Glutamatergic neuron (in vitro differentiated cells): ENCODE measurements around the gene GPATCH3. TPM values are rescaled to one million over a fixed set of nuclear protein-coding genes. Genes with fewer than 3 reads are reported as not detected.

Experiments
- DNase-seq: peaks from one replicate; pipeline ENCODE4 v3.0.0; 2022
- H3K27ac Mint-ChIP-seq: one replicate; pipeline ENCODE4 v1.8.0; 2020; ENCODE audit warnings: mild to moderate bottlenecking, mixed read lengths, inconsistent platforms; ENCODE audit not compliant: unreplicated experiment
- H3K27me3 Mint-ChIP-seq: one replicate; pipeline ENCODE4 v1.8.0; 2020; ENCODE audit warnings: mild to moderate bottlenecking, moderate library complexity, mixed read lengths, inconsistent platforms; ENCODE audit not compliant: unreplicated experiment
- H3K36me3 Mint-ChIP-seq: one replicate; pipeline ENCODE4 v1.8.0; 2020; ENCODE audit warnings: mild to moderate bottlenecking, mixed read lengths, inconsistent platforms; ENCODE audit not compliant: unreplicated experiment
- H3K4me1 Mint-ChIP-seq: one replicate; pipeline ENCODE4 v1.8.0; 2020; ENCODE audit warnings: mild to moderate bottlenecking, low read depth, mixed read lengths, inconsistent platforms; ENCODE audit not compliant: unreplicated experiment
- H3K4me3 Mint-ChIP-seq: one replicate; pipeline ENCODE4 v1.8.0; 2020; ENCODE audit warnings: mild to moderate bottlenecking, mixed read lengths, inconsistent platforms; ENCODE audit not compliant: unreplicated experiment
- H3K9me3 Mint-ChIP-seq: one replicate; pipeline ENCODE4 v1.8.0; 2020; ENCODE audit warnings: mild to moderate bottlenecking, moderate library complexity, mixed read lengths, inconsistent platforms; ENCODE audit not compliant: unreplicated experiment
- CTCF ChIP-seq: fragments of 200-600 bp; sonication (generic); IDR thresholded peaks from one replicate; pipeline ENCODE4 v1.5.0; 2021; ENCODE audit not compliant: partially characterized antibody, unreplicated experiment
- total RNA-seq: library from RNA; stranded (reverse); fragmentation: NEBNext Ultra II Directional; extraction: Animal tissue kit (Norgen Biotek cat#: 25700); gene quantifications from one replicate; pipeline ENCODE4 v1.2.1, GENCODE V29; 2021; ENCODE audit not compliant: unreplicated experiment

The GPATCH3 gene
- total RNA-seq, 1 donor from 2014 or later = 17.3 TPM

DNA sequence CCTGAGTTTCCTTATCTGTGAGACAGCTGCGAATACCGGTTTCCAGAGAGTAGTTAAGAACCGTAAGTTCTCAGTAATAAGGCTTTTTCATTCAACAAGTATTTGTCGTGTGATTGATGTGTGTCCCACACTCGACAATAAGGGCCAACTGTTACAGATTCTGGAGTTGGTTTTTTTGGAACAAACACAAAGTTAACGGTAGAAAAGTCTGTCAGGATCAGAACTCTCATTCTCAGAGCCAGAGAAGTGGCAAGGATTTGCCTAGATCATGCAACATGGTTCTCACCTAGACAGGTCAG lies 22.1 kb upstream of the GPATCH3 start:
- H3K27ac Mint-ChIP-seq = no peak overlapping the region
- peaks cover 3% of the 10 kb centered on the region for H3K27me3 Mint-ChIP-seq
- H3K4me1 Mint-ChIP-seq = peaks cover 4% of the 10 kb centered on the region
- peaks cover 3% of the 10 kb centered on the region for H3K9me3 Mint-ChIP-seq
- no peaks in the 10 kb centered on the region for H3K36me3 Mint-ChIP-seq
- no peak for TF ChIP-seq CTCF
- DNase-seq = no peak
- peak overlapping the region; percentile 90 for H3K4me3 Mint-ChIP-seq

DNA sequence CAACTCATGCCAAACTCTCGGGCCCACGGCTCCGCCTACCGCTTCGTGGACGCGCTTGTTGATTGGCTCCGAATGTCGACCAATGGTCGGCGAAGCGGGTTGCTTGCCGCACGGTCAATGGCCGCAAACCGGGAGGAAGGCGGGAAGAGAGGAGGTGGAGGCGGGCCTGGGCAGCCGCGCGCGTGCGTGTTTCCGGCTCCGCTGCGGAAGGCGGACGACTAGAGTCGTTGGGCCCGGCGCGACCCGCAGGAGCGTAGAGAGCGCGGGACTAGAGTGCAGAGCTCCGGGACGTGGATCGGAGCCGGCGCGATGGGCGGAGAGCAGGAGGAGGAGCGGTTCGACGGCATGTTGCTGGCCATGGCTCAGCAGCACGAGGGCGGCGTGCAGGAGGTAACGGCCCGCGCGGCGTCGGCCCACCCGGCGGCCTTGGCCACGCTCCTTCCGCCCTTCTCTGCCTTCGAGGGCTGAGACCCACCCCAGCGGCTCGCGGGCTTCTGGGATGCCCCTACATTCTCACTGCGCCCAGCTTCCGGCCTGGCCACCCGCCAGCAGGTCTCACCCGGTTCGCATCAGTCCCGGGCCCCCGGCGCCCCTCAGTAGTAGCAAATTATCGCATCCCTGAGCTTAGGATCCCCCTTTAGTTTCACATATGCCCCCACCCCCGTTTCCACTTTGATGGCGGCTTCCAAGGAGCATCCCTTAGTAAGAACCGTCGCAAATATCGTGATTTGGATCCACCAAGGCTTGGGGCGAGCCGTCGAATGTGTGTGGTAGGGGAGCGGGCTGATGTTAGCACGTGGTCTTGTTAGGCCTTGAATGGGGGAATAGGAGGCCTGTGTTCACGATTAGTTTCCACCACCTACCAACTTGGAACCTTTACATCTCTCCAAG lies 21.5 kb upstream of the GPATCH3 start, which contains the start of gene NUDC:
NUDC (plus strand) TSS at position 204 of the 891 bp plus-strand sequence; CDS start at position 310, 106 bp downstream.
- H3K4me3 Mint-ChIP-seq = peak within 1 kb of the TSS; percentile 90
- TF ChIP-seq CTCF = no peak
- H3K4me1 Mint-ChIP-seq = peaks cover 4% of the 10 kb centered on the region
- DNase-seq = peak; percentile 96
- no peaks in the 10 kb centered on the region for H3K36me3 Mint-ChIP-seq
- peaks cover 3% of the 10 kb centered on the region for H3K27me3 Mint-ChIP-seq
- peak within 1 kb of the TSS; percentile 64 for H3K27ac Mint-ChIP-seq
- H3K9me3 Mint-ChIP-seq = peaks cover 3% of the 10 kb centered on the region

DNA sequence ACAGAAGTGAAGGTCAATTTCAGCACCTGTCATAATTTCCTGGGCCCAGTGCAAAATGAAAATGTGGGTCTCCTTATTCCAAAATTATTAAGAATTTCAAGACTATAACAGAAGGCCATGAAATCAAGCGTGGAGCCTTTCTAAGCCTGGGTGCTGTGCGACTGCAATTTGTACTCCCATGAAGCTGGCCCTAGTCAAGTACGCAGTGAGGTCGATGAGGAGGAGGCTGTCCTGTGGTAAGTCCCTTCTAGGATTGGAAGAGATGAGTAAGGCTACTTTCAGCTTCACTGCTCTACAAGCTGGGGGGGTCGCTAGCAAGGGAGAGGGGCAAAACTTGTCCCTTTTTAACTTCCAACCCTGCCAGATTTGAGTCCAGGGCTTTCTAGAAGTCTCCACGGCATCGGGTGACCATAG lies 20.9 kb upstream of the GPATCH3 start:
- H3K27ac Mint-ChIP-seq = peak overlapping the region; percentile 64
- peaks cover 4% of the 10 kb centered on the region for H3K4me1 Mint-ChIP-seq
- H3K4me3 Mint-ChIP-seq = peak overlapping the region; percentile 90
- no peak for DNase-seq
- H3K27me3 Mint-ChIP-seq = peaks cover 3% of the 10 kb centered on the region
- peaks cover 3% of the 10 kb centered on the region for H3K9me3 Mint-ChIP-seq
- TF ChIP-seq CTCF = no peak
- H3K36me3 Mint-ChIP-seq = no peaks in the 10 kb centered on the region

- Mint-ChIP-seq H3K27me3 (no peaks in the 10 kb centered on the region), H3K4me3 (no peak overlapping the region), H3K36me3 (no peaks in the 10 kb centered on the region), H3K27ac (no peak overlapping the region), H3K4me1 (peaks cover 4% of the 10 kb centered on the region), H3K9me3 (no peaks in the 10 kb centered on the region)
- no peak for TF ChIP-seq CTCF
- DNase-seq = no peak
These were observed 15.1 kb upstream of the GPATCH3 start for GRCh38 chr1:26915204-26915842.
